Measurements from ENCODE around the gene ARL6IP1.

- peak; percentile 83 for TF ChIP-seq MAX (IDR thresholded peaks at IDR 0.05)
- TF ChIP-seq, protein P1, sequence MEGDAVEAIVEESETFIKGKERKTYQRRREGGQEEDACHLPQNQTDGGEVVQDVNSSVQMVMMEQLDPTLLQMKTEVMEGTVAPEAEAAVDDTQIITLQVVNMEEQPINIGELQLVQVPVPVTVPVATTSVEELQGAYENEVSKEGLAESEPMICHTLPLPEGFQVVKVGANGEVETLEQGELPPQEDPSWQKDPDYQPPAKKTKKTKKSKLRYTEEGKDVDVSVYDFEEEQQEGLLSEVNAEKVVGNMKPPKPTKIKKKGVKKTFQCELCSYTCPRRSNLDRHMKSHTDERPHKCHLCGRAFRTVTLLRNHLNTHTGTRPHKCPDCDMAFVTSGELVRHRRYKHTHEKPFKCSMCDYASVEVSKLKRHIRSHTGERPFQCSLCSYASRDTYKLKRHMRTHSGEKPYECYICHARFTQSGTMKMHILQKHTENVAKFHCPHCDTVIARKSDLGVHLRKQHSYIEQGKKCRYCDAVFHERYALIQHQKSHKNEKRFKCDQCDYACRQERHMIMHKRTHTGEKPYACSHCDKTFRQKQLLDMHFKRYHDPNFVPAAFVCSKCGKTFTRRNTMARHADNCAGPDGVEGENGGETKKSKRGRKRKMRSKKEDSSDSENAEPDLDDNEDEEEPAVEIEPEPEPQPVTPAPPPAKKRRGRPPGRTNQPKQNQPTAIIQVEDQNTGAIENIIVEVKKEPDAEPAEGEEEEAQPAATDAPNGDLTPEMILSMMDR (IDR thresholded peaks at IDR 0.05; ENCODE audit: low read depth, low read length, missing input control): peak; percentile 96
Observed at GRCh38 chr16:18801145-18801972, at the start of gene ARL6IP1.

All from liver (tissue), 2 donors.